ENCODE measurements around the gene PRKN.

The PRKN gene

DNA sequence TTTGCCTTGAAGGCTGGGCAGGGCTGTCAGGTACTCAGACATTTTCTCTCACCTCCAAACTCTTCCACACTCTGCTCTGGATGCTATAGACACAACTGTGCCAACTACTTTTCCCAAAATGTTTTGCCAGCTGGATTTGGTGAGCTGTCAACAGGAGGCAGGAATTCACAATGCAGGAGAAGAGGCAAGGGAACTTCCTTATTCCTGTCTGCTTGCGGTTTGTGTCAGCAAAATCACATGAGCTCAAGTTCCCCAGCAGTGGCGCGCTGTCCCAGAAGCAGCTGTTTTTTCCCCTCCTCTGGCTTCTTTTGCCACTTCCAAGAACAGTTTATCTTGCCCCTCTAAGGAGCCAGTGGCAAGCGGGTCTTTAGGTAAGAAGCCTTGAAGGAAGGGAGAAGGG lies 608.2 kb downstream of the PRKN start:
- H3K27ac ChIP-seq = peak overlapping the region in 9 of 21 experiments; percentile 16 to 74 (median 63)
- H3K4me3 ChIP-seq = no peak overlapping the region

GRCh38 chr6:162118706-162119105 lies 608.9 kb downstream of the PRKN start:
- no peak overlapping the region for H3K4me3 ChIP-seq
- H3K27ac ChIP-seq = peak overlapping the region in 5 of 21 experiments; percentile 59 to 74 (median 64)

- H3K27ac ChIP-seq = no peak overlapping the region
- no peak overlapping the region for H3K4me3 ChIP-seq
Measured at GRCh38 chr6:162116902-162117525, 610.6 kb downstream of the PRKN start.

DNA sequence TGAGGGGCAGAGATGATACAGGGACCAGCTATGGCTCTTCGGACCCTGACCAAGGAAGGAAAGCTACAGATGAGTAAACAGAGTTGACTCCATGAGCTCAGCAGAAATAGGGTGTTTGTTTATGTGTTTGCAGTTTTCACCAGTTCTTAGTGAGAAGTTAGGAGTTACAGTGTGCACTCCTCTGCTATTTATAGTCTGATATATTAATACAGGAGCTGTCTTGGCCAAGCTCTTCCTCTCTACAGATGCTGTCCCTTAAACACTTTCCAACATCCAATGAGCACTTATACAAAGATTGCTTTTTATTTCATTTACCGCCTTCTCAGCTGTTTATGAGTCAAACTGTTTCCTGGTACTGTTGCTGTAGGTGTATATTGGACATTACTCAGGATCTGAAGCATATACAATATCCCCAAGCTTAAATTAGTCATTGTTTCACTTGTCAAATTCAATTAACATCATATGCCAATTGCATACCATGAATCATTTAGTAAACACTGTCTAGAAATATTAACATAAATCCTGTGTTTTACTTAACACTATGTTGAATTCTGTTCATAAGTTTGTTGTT lies 618.0 kb downstream of the PRKN start:
- Histone ChIP-seq H3K27ac (no peak overlapping the region), H3K4me3 (no peak overlapping the region)

DNA sequence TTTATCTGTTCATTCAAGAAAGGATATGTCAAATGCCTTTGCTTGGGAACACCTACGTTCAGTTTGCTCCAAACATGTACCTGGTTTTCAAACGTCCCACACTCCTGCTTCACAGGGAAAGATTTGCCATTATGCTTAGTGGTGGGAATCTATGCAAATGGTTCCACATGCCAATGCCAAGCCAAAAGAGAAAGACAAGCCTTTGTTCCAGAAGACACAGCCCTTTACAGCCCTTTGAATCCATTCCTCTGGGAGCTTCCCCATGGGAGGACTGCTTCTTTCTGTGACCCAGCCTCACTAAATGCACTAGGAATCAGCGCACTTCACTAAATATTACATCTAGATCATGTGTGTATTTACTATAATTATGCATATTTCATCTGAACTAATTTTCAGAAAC lies 619.5 kb downstream of the PRKN start:
- Histone ChIP-seq H3K27ac (no peak overlapping the region), H3K4me3 (no peak overlapping the region)

DNA sequence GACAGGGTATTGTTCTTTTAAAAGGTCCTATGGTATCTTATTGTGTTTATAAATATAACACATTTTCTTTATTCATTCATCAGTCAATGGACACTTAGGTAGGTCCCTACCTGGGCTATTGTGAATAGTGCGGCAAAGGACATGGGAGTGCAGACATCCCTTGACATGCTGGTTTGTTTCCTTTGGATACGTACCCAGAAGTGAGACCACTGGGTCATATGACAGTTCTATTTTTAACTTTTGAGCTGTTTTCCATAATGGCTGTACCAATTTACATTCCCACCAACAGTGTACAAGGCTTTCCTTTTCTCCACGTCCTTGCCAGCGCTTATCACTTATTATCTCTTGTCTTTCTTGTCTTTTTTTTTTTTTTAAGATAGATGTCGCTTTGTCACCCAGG lies 627.5 kb downstream of the PRKN start:
- Histone ChIP-seq H3K27ac (no peak overlapping the region), H3K4me3 (no peak overlapping the region)

- Histone ChIP-seq H3K27ac (no peak overlapping the region), H3K4me3 (no peak overlapping the region)
Measured at GRCh38 chr6:162099685-162100084, 627.9 kb downstream of the PRKN start.

DNA sequence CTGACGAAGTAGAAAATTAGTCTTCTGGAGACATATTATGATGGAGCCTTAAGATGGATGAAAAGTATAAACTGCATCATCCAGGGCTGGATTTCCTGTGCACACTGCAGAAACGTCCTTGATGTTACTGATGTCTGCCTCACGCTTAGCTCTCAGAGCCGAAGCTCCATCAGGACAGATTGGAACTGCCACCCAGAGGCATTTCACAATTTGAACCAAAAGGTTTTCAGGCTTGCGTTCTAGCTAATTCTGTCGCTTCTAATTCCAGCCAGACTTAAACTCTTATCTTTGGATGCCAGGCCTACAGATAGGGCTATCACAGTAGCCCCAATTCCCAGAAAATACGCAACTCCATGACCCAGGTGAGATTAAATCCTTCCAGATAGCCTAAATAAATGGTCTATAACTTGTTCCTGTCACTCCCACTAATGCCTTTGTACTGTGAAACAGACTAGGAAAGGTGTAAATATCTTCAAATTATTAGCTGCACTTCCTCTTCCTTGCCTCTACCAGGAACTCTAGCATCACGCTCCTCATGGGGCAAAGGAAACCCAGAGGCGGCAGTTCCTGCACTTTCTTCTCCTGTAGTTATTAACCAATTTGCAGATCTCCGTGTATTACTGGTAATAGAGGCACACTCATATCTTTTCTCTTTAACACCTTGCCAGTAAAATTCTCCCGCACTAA lies 634.6 kb downstream of the PRKN start:
- no peak overlapping the region for H3K27ac ChIP-seq
- H3K4me3 ChIP-seq = no peak overlapping the region

GRCh38 chr6:162090734-162091133 lies 636.8 kb downstream of the PRKN start:
- Histone ChIP-seq H3K27ac (no peak overlapping the region), H3K4me3 (no peak overlapping the region)

- Histone ChIP-seq H3K27ac (no peak overlapping the region), H3K4me3 (no peak overlapping the region)
Measured at GRCh38 chr6:162088091-162088490, 639.5 kb downstream of the PRKN start.

DNA sequence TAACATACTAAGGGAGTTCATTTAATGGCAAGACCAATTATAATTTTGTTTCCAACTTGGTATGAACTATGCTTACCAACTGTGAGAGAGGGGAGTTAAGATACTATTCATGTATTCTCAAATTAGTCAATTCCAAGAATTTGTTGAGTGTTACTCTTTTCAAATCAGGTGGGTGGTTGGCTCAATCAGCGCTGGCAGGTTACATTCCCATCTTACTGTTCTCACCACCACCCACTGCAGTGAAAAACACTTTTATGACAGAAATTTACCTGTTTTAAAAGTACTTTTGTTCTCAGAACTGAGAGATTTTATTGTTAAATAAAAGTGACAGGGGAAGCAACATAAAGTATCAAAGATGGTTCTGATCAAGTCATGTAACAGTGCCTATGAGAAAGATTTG lies 642.0 kb downstream of the PRKN start:
- no peak overlapping the region for H3K4me3 ChIP-seq
- no peak overlapping the region for H3K27ac ChIP-seq

- H3K27ac ChIP-seq = no peak overlapping the region
- H3K4me3 ChIP-seq = no peak overlapping the region
Measured at GRCh38 chr6:162082520-162082919, 645.0 kb downstream of the PRKN start.

DNA sequence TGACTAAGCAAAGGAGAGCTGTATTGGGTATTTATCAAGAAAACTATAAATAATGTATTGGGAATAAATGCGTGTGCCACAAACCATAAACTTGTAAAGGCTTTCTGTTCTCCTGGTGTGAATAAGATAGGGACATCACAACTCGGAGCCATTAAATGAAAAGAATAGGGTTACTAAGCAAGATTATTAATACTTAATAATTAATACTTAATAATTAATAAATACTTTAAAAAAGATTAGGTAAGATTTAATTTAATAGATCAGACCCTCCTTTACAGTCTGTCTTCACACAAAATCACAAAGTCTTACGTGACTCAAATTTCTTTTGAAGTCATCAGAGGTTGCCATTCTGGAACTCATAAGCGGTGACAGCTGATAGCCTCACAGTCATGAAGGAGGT lies 648.9 kb downstream of the PRKN start:
- Histone ChIP-seq H3K27ac (no peak overlapping the region), H3K4me3 (no peak overlapping the region)

GRCh38 chr6:162078126-162078525 lies 649.4 kb downstream of the PRKN start:
- H3K4me3 ChIP-seq = no peak overlapping the region
- no peak overlapping the region for H3K27ac ChIP-seq

DNA sequence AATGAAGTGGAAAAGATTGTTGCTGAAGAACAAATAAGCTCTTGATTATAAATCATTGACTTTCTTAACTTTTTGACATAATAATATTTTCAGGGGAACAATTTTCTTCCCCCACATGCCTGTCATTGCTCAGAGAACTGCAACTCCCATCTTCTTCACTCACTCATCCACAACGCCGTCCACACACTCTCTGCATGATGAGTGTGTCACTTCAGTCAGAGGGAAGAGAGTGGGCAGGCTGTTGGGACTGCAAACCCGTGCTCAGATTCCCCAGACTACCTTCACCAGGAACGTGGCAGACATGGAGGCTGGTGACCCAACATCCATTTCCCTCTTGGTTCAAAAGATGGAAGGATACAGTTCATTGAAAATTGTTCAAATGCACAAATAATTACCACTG lies 650.8 kb downstream of the PRKN start:
- Histone ChIP-seq H3K4me3 (no peak overlapping the region), H3K27ac (no peak overlapping the region)

DNA sequence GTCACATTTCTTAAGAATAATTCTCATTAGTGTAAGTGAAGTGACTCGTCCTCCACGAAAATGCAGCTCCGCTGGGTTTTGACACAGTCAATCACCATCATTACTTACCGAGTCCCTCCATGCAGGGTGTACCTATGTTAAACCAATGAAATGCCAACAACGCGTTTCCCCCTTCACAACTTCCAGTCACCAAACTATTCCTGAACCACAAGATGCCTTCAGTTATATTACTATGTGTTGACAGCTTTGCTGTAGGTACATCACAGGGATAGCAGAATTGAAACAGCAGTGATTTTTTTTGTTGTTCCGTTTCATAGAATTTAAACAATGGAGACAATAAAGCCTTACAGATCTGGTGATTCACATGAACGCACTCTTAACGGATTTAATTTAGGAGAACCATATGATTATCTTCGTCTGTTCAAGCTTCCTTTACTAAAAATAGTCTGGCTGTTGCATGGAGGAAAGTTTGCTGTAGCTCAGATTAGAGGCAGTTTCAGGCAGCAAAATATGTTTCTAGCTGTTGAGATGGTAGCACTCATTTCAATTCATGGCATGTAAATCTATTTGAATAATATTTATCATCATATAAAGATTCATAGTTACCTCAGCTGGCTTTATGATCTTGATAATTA lies 652.8 kb downstream of the PRKN start:
- Histone ChIP-seq H3K27ac (no peak overlapping the region), H3K4me3 (no peak overlapping the region)

GRCh38 chr6:162070639-162071038 lies 656.9 kb downstream of the PRKN start:
- no peak overlapping the region for H3K4me3 ChIP-seq
- H3K27ac ChIP-seq = no peak overlapping the region

DNA sequence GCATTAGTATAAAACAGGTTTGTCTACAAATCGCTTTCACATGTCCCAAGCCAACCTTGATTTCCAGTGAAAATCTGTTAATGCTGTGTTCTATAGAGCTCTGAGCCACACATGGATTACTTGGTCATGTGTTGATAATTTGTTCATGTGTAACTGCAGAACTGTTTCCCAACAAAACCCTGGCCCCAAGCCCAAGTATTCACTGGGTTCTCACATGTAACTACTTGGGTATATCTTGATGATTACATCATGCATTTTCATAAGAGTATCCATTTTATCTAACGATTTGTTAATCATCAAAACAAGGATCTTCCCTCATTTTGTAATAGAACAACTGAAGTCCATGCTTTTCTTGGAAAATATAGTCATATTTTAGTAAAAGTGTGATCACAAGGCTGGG lies 657.6 kb downstream of the PRKN start:
- Histone ChIP-seq H3K4me3 (no peak overlapping the region), H3K27ac (no peak overlapping the region)

DNA sequence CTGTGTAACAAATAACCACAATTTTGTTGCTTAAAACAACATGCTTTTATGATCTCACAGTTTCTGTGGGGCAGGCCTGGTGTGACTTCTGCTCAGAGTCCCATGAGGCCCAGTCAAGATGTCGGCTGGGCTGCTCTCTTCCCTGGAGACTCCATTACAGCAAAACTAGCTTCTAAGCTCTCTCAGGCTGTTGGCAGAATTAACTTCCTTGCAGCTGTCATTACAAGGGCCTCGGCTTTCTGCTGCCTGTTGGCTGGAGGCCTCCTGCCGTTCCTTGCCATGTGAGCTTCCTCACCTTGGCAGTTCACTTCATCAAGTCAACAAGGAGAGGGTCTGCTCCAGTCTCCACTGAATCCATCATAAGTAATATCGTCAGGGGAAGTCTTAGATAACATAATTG lies 659.2 kb downstream of the PRKN start:
- H3K27ac ChIP-seq = no peak overlapping the region
- no peak overlapping the region for H3K4me3 ChIP-seq

DNA sequence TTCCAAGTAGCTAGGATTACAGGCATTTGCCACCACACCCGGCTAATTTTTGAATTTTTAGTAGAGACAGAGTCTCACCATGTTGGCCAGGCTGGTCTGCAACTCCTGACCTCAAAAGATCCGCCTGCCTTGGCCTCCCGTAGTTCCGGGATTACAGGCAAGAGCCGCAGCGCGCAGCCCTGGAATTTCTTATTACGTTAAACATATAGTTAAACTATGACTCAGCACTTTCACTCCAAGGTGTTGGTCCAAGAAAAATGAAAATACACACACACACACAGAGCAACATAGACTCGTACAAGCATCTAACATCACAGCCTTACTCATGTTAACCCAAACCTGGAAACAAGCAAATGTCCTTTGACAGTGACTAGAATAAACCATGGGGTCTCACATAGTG lies 663.9 kb downstream of the PRKN start:
- Histone ChIP-seq H3K27ac (no peak overlapping the region), H3K4me3 (no peak overlapping the region)

DNA sequence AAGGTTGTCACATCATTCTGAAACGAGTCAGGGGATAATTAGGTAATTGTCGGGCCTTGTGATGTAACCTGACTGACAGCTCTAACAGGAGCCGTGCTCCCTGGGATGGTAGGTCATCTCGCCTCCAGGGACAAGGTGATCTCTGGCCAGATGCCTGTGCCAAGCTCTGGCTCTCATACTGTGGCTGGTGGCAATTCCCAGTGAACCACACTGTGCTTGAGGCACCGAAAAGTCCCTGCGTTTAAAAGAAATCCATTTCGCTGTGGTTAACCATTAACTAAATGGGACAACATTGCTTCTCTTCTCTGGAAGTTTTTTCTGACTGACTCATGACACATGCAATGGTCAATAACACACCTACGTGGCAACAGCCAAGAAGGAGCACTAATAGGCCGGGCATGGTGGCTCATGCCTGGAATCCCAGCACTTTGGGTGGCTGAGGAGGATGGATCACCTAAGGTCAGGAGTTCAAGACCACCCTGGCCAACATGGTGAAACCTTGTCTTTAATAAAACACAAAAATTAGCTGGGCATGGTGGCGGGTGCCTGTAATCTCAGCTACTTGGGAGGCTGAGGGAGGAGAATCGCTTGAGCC lies 669.2 kb downstream of the PRKN start:
- Histone ChIP-seq H3K27ac (no peak overlapping the region), H3K4me3 (no peak overlapping the region)
